ENCODE results near the gene ANKRD44. TPM values are rescaled to one million over a fixed set of nuclear protein-coding genes. Genes with fewer than 3 reads are reported as not detected.

Gene ANKRD44
- total RNA-seq, 2 experiments from 2014 or later, result 210 to 249 TPM

DNA sequence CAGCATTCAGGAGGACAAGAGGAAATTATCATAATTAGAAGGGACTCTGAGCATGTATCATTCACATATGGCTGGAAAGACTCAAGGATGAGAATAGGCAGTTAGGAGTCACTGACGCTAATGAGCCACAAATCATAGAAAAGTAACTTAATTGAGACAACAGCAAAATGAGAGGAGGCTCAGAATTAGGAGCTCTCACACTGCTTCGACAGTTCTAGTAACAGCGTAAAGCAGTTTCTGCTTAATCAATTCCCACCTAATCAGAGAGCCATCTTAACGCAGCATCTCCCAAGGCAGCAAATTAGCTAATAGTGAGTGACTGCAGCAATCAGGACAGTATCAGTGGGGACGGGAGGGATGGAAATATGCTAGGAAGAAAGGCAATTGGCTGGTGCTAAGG lies 32.8 kb downstream of the ANKRD44 start:
- Mint-ChIP-seq H3K4me3 (no peak overlapping the region), H3K36me3 (peaks cover 51% of the 10 kb centered on the region), H3K9me3 (ENCODE audit: low read depth) (no peaks in the 10 kb centered on the region), H3K27me3 (no peaks in the 10 kb centered on the region), H3K4me1 (peaks cover 70% of the 10 kb centered on the region), H3K27ac (peak overlapping the region; percentile 4)
- DNase-seq (no peak), ATAC-seq (no peak)
- CTCF ChIA-PET, result interaction anchor here (1.1 to 1.9 kb wide), 5 partner anchors 8 to 86 kb away, joined by 3 to 10 read pairs (median 4); no protein-coding TSS in a partner anchor

DNA sequence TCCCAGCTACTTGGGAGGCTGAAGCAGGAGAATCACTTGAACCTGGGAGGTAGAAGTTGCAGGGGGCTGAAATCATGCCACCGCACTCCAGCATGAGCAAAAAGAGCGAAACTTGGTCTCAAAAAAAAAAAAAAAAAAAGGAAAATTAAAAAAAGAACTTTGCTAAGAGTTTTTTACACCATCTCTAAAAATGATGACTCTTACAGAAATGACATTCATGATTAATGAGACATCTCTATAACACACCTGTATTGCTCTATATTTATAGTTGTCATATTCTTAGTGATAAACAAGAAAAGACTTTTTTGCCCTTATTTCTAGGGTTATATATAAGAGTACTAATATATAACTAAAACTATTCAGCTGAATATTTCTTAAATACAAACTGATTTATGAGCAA lies 34.4 kb downstream of the ANKRD44 start:
- Mint-ChIP-seq H3K27me3 (no peaks in the 10 kb centered on the region), H3K36me3 (peaks cover 44% of the 10 kb centered on the region), H3K4me3 (no peak overlapping the region), H3K9me3 (ENCODE audit: low read depth) (no peaks in the 10 kb centered on the region), H3K27ac (no peak overlapping the region), H3K4me1 (peaks cover 65% of the 10 kb centered on the region)
- DNase-seq (no peak), ATAC-seq (no peak)
- CTCF ChIA-PET, result no interaction called here

DNA sequence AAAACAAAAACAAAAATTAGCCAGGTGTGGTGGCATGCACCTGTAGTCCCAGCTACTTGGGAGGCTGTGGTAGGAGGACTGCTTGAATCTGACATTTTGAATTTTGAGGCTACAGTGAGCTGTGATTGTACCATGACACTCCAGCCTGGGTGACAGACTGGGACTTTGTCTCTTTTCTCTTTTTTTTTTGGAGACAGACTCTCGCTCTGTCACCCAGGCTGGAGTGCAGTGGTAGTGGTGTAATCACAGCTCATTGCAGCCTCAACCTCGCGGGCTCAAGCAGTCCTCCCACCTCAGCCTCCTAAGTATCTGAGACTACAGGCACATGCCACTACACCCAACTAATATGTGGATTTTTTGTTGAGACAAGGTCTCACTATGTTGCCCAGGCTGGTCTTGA lies 35.6 kb downstream of the ANKRD44 start:
- CTCF ChIA-PET, result no interaction called here
- DNase-seq (no peak), ATAC-seq (no peak)
- no peak overlapping the region for H3K27ac Mint-ChIP-seq
- no peak overlapping the region for H3K4me3 Mint-ChIP-seq
- H3K27me3 Mint-ChIP-seq, result no peaks in the 10 kb centered on the region
- H3K9me3 Mint-ChIP-seq (ENCODE audit: low read depth), result no peaks in the 10 kb centered on the region
- peaks cover 39% of the 10 kb centered on the region for H3K36me3 Mint-ChIP-seq
- H3K4me1 Mint-ChIP-seq, result peaks cover 65% of the 10 kb centered on the region

DNA sequence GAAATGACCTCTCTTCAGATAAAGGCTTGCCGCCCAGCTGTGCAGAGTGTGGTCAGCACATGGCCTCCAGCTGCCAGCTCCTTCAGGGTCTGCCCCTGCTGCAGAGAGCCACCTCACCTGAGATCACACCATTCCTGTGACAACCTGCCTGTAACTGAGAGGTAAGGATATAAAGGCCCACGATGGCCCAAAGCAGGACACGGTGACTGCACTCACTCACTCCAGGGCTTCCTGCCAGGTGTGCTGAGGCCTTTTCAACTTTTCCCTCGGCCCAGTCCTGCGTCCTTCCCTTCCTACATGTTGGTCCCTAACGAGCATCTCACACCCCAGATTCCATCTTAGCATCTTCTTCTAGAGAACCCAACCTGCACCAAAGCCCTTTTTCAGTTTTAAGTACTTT lies 36.2 kb downstream of the ANKRD44 start:
- CTCF ChIA-PET, result interaction anchor here (1.3 kb wide), 1 partner anchor 11 kb away, joined by 4 read pairs; no protein-coding TSS in a partner anchor
- no peak for DNase-seq
- Mint-ChIP-seq H3K27me3 (no peaks in the 10 kb centered on the region), H3K27ac (no peak overlapping the region), H3K36me3 (peaks cover 35% of the 10 kb centered on the region), H3K4me1 (peaks cover 65% of the 10 kb centered on the region), H3K4me3 (no peak overlapping the region), H3K9me3 (ENCODE audit: low read depth) (no peaks in the 10 kb centered on the region)
- no peak for ATAC-seq

DNA sequence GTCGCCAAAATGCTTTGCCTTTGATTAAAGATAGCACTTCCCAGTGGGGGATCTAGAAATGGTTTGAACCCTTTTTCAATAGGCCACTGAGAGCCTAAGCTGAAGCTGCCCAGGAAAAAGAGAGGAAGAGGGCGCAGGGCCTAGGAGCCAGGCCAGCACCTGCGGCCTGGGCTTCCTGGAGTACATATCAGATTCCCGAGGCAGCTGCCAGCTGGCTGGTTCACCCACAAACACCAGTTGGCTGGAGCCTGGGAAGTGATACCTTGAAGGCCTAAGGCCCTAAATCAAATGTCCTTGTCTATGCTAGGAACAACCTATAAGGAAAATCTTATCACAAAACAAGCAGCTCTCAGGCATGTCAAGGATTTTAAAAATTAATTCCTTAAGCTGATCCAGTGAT lies 37.1 kb downstream of the ANKRD44 start:
- no peak for ATAC-seq
- H3K27ac Mint-ChIP-seq, result peak overlapping the region; percentile 31

DNA sequence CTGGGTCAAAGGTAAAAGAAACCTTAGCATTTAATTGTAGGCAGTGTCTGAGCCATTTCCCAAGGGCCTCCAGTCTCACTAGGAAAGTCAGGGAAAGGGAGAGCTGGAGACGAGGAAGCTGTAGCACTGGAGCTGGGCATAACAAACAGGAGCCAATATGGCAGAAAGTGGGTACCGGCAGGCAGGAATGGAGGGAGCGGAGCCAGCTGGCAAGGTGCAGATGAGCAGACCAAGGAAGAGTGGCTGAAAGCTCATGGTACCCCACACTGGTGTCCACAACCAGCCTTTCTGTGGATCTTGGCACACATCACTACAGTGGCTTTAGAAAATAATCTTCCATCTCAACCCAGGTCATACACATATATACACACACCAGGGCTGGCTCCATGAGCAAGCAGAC lies 40.0 kb downstream of the ANKRD44 start:
- no peaks in the 10 kb centered on the region for H3K9me3 Mint-ChIP-seq (ENCODE audit: low read depth)
- peak overlapping the region; percentile 72 for H3K27ac Mint-ChIP-seq
- CTCF ChIA-PET, result interaction anchor here (0.8 to 2.1 kb wide), 4 partner anchors 16 to 37 kb away, joined by 3 to 5 read pairs (median 4); no protein-coding TSS in a partner anchor
- ATAC-seq (no peak), DNase-seq (no peak)
- peaks cover 28% of the 10 kb centered on the region for H3K36me3 Mint-ChIP-seq
- H3K4me3 Mint-ChIP-seq, result no peak overlapping the region
- H3K27me3 Mint-ChIP-seq, result no peaks in the 10 kb centered on the region
- H3K4me1 Mint-ChIP-seq, result peaks cover 78% of the 10 kb centered on the region

More for the DNA sequence above, 37.1 kb downstream of the ANKRD44 start:
- no peaks in the 10 kb centered on the region for H3K27me3 Mint-ChIP-seq
- DNase-seq, result no peak
- H3K36me3 Mint-ChIP-seq, result peaks cover 31% of the 10 kb centered on the region
- no peak overlapping the region for H3K4me3 Mint-ChIP-seq
- peaks cover 65% of the 10 kb centered on the region for H3K4me1 Mint-ChIP-seq
- no peaks in the 10 kb centered on the region for H3K9me3 Mint-ChIP-seq (ENCODE audit: low read depth)
- CTCF ChIA-PET, result interaction anchor here (1.3 to 1.6 kb wide), 2 partner anchors 12 to 27 kb away, joined by 4 read pairs; no protein-coding TSS in a partner anchor

DNA sequence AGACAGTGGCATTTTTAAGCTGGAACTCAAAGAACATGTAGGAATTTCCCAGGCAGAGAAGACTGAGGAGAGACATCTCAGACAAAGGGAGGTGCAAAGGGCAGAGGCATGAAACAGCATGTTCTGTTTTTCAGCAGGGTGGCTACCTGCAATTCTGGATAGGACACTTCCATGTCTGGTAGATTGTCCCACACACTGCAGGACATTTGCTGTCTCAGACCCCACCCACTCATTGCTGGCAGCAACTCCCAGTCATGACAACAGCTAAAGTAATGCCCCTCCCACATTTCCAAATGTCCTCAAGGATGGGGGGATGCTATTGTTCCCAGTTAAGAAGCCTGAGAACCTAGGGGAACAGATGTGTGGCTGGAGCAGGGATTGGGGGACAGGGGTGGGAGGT lies 40.8 kb downstream of the ANKRD44 start:
- ATAC-seq (no peak), DNase-seq (no peak)
- peaks cover 24% of the 10 kb centered on the region for H3K36me3 Mint-ChIP-seq
- H3K9me3 Mint-ChIP-seq (ENCODE audit: low read depth), result no peaks in the 10 kb centered on the region
- H3K4me1 Mint-ChIP-seq, result peaks cover 83% of the 10 kb centered on the region
- H3K27me3 Mint-ChIP-seq, result no peaks in the 10 kb centered on the region
- CTCF ChIA-PET, result interaction anchor here (0.8 to 0.9 kb wide), 2 partner anchors 38 kb away, joined by 3 read pairs; no protein-coding TSS in a partner anchor
- H3K4me3 Mint-ChIP-seq, result no peak overlapping the region
- H3K27ac Mint-ChIP-seq, result peak overlapping the region; percentile 72

DNA sequence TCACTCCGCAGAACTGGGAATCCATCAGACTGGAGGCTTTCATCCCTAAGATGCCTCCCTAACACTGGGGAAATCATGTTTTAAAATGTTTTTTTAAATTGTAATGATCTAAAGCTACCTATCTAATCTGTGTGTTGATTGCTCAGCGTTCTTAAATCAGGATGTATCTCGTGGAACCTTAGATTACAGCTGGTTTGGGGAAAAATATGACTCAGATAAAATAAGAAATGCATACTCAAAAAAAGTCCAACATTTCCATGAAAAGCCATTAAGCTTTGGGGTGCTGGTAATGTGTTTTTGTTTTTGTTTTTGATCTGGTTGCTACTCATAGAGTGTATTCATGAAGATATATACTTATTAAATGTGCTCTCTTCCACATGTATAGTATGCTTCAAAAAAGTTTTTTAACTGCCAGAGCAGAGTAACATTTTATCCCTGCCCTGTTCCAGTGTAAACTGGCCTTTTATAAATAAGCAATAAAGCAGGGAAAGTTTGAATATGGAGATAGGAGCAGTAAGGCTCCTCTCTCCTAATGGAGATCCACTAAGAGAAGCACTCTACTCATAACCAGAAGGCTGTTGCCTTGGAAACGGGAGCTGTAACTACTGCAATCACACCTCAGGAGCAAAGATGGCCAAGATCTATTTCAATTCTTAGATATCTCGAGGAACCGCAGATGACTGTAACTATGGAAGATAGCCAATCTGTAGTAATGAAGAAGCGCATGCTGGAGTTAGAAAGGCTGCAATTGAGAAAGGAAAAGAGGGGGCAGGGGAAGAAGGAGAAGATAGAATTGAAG lies 41.6 kb downstream of the ANKRD44 start:
- H3K9me3 Mint-ChIP-seq (ENCODE audit: low read depth), result no peaks in the 10 kb centered on the region
- peaks cover 86% of the 10 kb centered on the region for H3K4me1 Mint-ChIP-seq
- peaks cover 21% of the 10 kb centered on the region for H3K36me3 Mint-ChIP-seq
- ATAC-seq (peak; percentile 66), DNase-seq (peak; percentile 67)
- CTCF ChIA-PET, result interaction anchor here (0.6 to 1.2 kb wide), 4 partner anchors 10 to 39 kb away, joined by 3 read pairs; no protein-coding TSS in a partner anchor
- no peaks in the 10 kb centered on the region for H3K27me3 Mint-ChIP-seq
- H3K27ac Mint-ChIP-seq, result peak overlapping the region; percentile 72
- H3K4me3 Mint-ChIP-seq, result no peak overlapping the region

DNA sequence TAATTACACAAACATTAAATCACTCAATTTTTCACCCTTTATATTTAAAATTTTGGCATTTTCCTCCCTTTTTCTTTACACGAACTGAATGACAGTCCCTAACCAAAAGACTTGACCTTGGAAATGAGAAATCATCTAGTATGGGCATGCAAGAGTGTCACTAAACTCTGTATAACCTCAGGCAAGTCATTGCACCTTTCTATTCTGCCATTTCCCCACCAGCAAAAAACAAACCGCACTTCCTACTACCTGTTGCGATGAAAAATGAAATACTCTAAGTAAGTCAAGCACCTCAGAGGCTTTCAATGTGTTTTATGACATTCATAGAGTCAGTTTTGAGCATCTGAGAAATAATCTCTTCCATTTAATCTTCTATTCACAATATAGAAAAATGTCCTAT lies 44.1 kb downstream of the ANKRD44 start:
- H3K36me3 Mint-ChIP-seq, result peaks cover 34% of the 10 kb centered on the region
- peaks cover 98% of the 10 kb centered on the region for H3K4me1 Mint-ChIP-seq
- H3K4me3 Mint-ChIP-seq, result peak overlapping the region; percentile 61
- no peaks in the 10 kb centered on the region for H3K9me3 Mint-ChIP-seq (ENCODE audit: low read depth)
- CTCF ChIA-PET, result interaction anchor here (0.8 to 2.1 kb wide), 7 partner anchors 10 to 98 kb away, joined by 3 to 8 read pairs (median 3); no protein-coding TSS in a partner anchor
- H3K27me3 Mint-ChIP-seq, result no peaks in the 10 kb centered on the region
- no peak for DNase-seq
- ATAC-seq, result peak; percentile 56
- peak overlapping the region; percentile 88 for H3K27ac Mint-ChIP-seq

DNA sequence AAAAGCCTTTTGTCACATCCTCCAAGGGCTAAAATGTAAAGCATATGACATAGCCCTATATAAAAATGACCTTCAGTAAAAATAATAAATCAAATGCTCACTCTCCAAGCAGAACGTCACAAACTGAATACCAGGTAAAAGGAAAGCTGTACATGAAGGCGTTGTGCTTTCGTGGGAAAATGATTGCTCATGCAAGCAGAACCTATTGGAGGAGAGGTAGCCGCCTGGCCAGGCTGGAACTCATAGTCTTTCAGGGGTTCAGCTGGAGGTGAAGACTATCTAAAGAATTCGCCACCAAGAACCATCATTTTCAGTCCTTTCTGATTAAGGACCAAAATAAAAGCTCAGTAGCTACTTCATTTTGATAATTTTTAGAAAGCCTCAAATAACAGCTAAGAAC lies 44.7 kb downstream of the ANKRD44 start:
- H3K4me1 Mint-ChIP-seq, result peaks cover 95% of the 10 kb centered on the region
- H3K27me3 Mint-ChIP-seq, result no peaks in the 10 kb centered on the region

DNA sequence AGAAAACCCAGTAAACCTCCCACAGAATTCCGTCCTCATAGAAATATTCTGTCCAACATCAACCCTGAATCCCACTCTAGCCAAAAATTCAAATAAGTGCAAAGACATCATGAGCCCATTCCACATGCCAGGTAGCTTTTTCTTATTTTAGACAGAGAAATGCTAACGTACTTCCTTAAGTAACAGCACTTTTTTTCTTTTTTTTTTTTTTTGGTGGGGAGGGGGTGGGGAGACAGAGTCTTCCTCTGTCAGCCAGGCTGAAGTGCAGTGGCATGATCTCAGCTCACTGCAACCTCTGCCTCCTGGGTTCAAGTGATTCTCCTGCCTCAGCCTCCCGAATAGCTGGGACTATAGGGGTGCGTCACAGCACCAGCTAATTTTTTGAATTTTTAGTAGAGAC lies 45.5 kb downstream of the ANKRD44 start:
- DNase-seq, result no peak
- peaks cover 91% of the 10 kb centered on the region for H3K4me1 Mint-ChIP-seq
- peaks cover 35% of the 10 kb centered on the region for H3K36me3 Mint-ChIP-seq
- H3K27ac Mint-ChIP-seq, result peak overlapping the region; percentile 88
- CTCF ChIA-PET, result interaction anchor here (0.9 to 2.1 kb wide), 4 partner anchors 8 to 74 kb away, joined by 3 to 8 read pairs (median 4); no protein-coding TSS in a partner anchor
- peak overlapping the region; percentile 3 for H3K4me3 Mint-ChIP-seq
- no peak for ATAC-seq
- no peaks in the 10 kb centered on the region for H3K27me3 Mint-ChIP-seq
- no peaks in the 10 kb centered on the region for H3K9me3 Mint-ChIP-seq (ENCODE audit: low read depth)

More for the DNA sequence above, 44.7 kb downstream of the ANKRD44 start:
- Mint-ChIP-seq H3K36me3 (peaks cover 36% of the 10 kb centered on the region), H3K4me3 (peak overlapping the region; percentile 61), H3K27ac (peak overlapping the region; percentile 88), H3K9me3 (ENCODE audit: low read depth) (no peaks in the 10 kb centered on the region)
- no peak for DNase-seq
- CTCF ChIA-PET, result interaction anchor here (1.0 to 2.1 kb wide), 4 partner anchors 10 to 75 kb away, joined by 3 to 8 read pairs (median 4); no protein-coding TSS in a partner anchor
- ATAC-seq, result no peak

DNA sequence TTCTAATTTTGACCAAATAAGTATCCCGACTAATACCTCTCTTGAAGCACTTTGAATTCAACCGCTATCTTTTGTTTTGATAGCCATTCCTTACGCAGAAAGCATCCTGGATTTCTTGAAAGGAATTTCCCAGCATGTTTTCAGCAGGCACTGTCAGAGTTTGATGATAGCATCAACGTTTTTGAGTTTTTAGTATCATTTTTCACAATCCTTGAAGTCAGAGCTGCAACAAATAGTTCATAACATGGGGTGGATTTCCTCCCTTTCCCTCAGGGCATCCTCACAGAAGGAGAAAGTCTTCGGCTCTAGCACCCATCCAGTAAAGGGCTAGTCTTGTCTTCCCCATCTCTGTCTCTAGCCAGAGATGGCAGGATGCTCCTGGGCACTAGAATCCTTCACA lies 46.2 kb downstream of the ANKRD44 start:
- peaks cover 38% of the 10 kb centered on the region for H3K36me3 Mint-ChIP-seq
- peak overlapping the region; percentile 21 for H3K4me3 Mint-ChIP-seq
- CTCF ChIA-PET, result interaction anchor here (1.7 to 2.1 kb wide), 2 partner anchors 29 to 73 kb away, joined by 5 to 8 read pairs; no protein-coding TSS in a partner anchor
- no peaks in the 10 kb centered on the region for H3K27me3 Mint-ChIP-seq
- ATAC-seq, result no peak
- DNase-seq, result no peak
- H3K27ac Mint-ChIP-seq, result peak overlapping the region; percentile 63
- H3K4me1 Mint-ChIP-seq, result peaks cover 90% of the 10 kb centered on the region
- H3K9me3 Mint-ChIP-seq (ENCODE audit: low read depth), result no peaks in the 10 kb centered on the region

DNA sequence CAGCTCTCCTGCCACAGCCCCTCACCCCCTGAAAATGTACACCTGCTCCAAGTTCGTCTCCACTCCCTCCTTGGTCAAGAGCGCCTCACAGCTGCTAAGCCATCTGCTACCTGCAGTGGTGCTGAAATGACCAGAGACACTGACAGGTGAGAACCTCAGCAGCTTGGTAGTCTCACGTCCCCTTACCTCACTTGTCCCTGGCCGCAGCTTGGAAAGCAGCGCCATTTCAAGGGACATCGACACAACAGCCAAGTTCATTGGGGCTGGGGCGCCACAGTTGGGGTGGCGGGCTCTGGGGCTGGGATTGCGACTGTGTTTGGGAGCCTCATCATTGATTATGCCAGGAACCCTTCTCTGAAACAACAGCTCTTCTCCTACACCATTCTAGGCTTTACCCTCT lies 47.5 kb downstream of the ANKRD44 start:
- CTCF ChIA-PET, result interaction anchor here (1.7 kb wide), 1 partner anchor 15 kb away, joined by 4 read pairs; no protein-coding TSS in a partner anchor
- Mint-ChIP-seq H3K4me1 (peaks cover 90% of the 10 kb centered on the region), H3K9me3 (ENCODE audit: low read depth) (no peaks in the 10 kb centered on the region), H3K4me3 (no peak overlapping the region), H3K27me3 (no peaks in the 10 kb centered on the region), H3K36me3 (peaks cover 38% of the 10 kb centered on the region), H3K27ac (peak overlapping the region; percentile 63)
- DNase-seq (no peak), ATAC-seq (no peak)

All from activated CD8-positive, alpha-beta memory T cell treated with anti-CD3 and anti-CD28 coated beads, Interleukin-2, amount 10 ng/mL, durations not matched to agents 7 days and 5 days (primary cell).